SK-N-SH treated with all-trans-retinoic acid at 6 μM for 48 hours (cell line): ENCODE results near the gene COL23A1.

ENCODE experiments used
- CSDC2 ChIP-seq: fragments of 250-450 bp; sonication (Bioruptor Pico); IDR thresholded peaks from 2 replicates; pipeline ENCODE4 v1.5.0; 2020; ENCODE audit warnings: mild to moderate bottlenecking, moderate library complexity
- GLIS3 ChIP-seq: fragments of 250-450 bp; sonication (Bioruptor Pico); IDR thresholded peaks from 2 replicates; pipeline ENCODE4 v1.5.0; 2020; ENCODE audit warnings: mild to moderate bottlenecking, moderate library complexity
- RARB ChIP-seq: fragments of 250-450 bp; sonication (Bioruptor Pico); IDR thresholded peaks from 2 replicates; pipeline ENCODE4 v1.8.0; 2021; ENCODE audit warnings: mild to moderate bottlenecking, moderate library complexity
- TCF4 ChIP-seq: fragments of 250-450 bp; sonication (Bioruptor Pico); IDR thresholded peaks from 2 replicates; pipeline ENCODE4 v1.8.0; 2021; ENCODE audit warnings: mild to moderate bottlenecking, moderate library complexity, borderline replicate concordance
- TOX ChIP-seq: fragments of 250-450 bp; sonication (Bioruptor Pico); IDR thresholded peaks from 2 replicates; pipeline ENCODE4 v1.8.0; 2021; ENCODE audit warnings: mild to moderate bottlenecking, moderate library complexity, borderline replicate concordance
- ZFP3 ChIP-seq: fragments of 250-450 bp; sonication (Bioruptor Pico); IDR thresholded peaks from 2 replicates; pipeline ENCODE4 v1.5.0; 2020; ENCODE audit warnings: mild to moderate bottlenecking, moderate library complexity
- ZFP30 ChIP-seq: fragments of 450-650 bp; formaldehyde crosslinking; IDR thresholded peaks from 2 replicates; pipeline ENCODE4 v1.5.0; 2022; ENCODE audit warnings: mild to moderate bottlenecking, moderate library complexity
- ZNF565 ChIP-seq: fragments of 450-650 bp; formaldehyde crosslinking; conservative IDR thresholded peaks from 2 replicates; pipeline ENCODE4 v1.5.0; 2020; ENCODE audit warnings: low read depth, mild to moderate bottlenecking, moderate library complexity
- TF ChIP-seq, protein P1 (sequence below): fragments of 250-450 bp; sonication (Bioruptor Pico); IDR thresholded peaks from 2 replicates; pipeline ENCODE4 v1.8.0; 2020; ENCODE audit warnings: mild to moderate bottlenecking, moderate library complexity, borderline replicate concordance
- TF ChIP-seq, protein P2 (sequence below): fragments of 250-450 bp; sonication (Bioruptor Pico); IDR thresholded peaks from 2 replicates; pipeline ENCODE4 v1.5.0; 2020; ENCODE audit warnings: mild to moderate bottlenecking, moderate library complexity
- TF ChIP-seq, protein P3 (sequence below): fragments of 250-450 bp; sonication (Bioruptor Pico); IDR thresholded peaks from 2 replicates; pipeline ENCODE4 v1.5.1; 2021; ENCODE audit warnings: mild to moderate bottlenecking, moderate library complexity
- TF ChIP-seq, protein P4 (sequence below): fragments of 250-450 bp; sonication (Bioruptor Pico); IDR thresholded peaks from 2 replicates; pipeline ENCODE4 v1.5.1; 2020; ENCODE audit warnings: low read depth, mild to moderate bottlenecking, moderate library complexity

DNA sequence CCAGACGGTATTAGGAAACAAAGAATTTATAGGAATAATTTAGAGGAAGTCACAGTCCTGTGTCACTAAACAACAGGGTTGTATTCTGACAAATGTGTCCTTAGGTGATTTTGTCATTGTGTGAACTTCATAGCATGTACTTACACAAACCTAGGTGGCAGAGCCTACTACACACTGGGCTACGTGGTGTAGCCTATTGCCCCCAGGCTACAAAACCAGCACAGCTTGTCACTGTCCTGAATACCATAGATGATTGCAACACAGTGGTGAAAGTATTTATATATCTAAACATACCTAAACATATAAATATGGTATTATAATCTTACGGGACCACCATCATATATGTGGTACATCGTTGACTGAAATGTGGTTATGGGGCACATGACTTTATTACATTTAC is 69.3 kb downstream of the COL23A1 start:
- TF ChIP-seq, protein P1, sequence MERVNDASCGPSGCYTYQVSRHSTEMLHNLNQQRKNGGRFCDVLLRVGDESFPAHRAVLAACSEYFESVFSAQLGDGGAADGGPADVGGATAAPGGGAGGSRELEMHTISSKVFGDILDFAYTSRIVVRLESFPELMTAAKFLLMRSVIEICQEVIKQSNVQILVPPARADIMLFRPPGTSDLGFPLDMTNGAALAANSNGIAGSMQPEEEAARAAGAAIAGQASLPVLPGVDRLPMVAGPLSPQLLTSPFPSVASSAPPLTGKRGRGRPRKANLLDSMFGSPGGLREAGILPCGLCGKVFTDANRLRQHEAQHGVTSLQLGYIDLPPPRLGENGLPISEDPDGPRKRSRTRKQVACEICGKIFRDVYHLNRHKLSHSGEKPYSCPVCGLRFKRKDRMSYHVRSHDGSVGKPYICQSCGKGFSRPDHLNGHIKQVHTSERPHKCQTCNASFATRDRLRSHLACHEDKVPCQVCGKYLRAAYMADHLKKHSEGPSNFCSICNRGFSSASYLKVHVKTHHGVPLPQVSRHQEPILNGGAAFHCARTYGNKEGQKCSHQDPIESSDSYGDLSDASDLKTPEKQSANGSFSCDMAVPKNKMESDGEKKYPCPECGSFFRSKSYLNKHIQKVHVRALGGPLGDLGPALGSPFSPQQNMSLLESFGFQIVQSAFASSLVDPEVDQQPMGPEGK (CRISPR knock-in tag) = no peak
- no peak for TF ChIP-seq TCF4 (CRISPR knock-in tag)
- TF ChIP-seq ZFP30 (CRISPR knock-in tag) = no peak
- TF ChIP-seq GLIS3 (CRISPR knock-in tag) = no peak
- TF ChIP-seq RARB (CRISPR knock-in tag) = no peak
- TF ChIP-seq, protein P2, sequence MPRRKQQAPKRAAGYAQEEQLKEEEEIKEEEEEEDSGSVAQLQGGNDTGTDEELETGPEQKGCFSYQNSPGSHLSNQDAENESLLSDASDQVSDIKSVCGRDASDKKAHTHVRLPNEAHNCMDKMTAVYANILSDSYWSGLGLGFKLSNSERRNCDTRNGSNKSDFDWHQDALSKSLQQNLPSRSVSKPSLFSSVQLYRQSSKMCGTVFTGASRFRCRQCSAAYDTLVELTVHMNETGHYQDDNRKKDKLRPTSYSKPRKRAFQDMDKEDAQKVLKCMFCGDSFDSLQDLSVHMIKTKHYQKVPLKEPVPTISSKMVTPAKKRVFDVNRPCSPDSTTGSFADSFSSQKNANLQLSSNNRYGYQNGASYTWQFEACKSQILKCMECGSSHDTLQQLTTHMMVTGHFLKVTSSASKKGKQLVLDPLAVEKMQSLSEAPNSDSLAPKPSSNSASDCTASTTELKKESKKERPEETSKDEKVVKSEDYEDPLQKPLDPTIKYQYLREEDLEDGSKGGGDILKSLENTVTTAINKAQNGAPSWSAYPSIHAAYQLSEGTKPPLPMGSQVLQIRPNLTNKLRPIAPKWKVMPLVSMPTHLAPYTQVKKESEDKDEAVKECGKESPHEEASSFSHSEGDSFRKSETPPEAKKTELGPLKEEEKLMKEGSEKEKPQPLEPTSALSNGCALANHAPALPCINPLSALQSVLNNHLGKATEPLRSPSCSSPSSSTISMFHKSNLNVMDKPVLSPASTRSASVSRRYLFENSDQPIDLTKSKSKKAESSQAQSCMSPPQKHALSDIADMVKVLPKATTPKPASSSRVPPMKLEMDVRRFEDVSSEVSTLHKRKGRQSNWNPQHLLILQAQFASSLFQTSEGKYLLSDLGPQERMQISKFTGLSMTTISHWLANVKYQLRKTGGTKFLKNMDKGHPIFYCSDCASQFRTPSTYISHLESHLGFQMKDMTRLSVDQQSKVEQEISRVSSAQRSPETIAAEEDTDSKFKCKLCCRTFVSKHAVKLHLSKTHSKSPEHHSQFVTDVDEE (CRISPR knock-in tag) = no peak
- TF ChIP-seq, protein P3, sequence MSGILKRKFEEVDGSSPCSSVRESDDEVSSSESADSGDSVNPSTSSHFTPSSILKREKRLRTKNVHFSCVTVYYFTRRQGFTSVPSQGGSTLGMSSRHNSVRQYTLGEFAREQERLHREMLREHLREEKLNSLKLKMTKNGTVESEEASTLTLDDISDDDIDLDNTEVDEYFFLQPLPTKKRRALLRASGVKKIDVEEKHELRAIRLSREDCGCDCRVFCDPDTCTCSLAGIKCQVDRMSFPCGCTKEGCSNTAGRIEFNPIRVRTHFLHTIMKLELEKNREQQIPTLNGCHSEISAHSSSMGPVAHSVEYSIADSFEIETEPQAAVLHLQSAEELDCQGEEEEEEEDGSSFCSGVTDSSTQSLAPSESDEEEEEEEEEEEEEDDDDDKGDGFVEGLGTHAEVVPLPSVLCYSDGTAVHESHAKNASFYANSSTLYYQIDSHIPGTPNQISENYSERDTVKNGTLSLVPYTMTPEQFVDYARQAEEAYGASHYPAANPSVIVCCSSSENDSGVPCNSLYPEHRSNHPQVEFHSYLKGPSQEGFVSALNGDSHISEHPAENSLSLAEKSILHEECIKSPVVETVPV (CRISPR knock-in tag) = no peak
- TF ChIP-seq TOX (CRISPR knock-in tag) = no peak
- TF ChIP-seq ZNF565 (CRISPR knock-in tag) = no peak
- TF ChIP-seq ZFP3 (CRISPR knock-in tag) = no peak
- no peak for TF ChIP-seq CSDC2
- TF ChIP-seq, protein P4, sequence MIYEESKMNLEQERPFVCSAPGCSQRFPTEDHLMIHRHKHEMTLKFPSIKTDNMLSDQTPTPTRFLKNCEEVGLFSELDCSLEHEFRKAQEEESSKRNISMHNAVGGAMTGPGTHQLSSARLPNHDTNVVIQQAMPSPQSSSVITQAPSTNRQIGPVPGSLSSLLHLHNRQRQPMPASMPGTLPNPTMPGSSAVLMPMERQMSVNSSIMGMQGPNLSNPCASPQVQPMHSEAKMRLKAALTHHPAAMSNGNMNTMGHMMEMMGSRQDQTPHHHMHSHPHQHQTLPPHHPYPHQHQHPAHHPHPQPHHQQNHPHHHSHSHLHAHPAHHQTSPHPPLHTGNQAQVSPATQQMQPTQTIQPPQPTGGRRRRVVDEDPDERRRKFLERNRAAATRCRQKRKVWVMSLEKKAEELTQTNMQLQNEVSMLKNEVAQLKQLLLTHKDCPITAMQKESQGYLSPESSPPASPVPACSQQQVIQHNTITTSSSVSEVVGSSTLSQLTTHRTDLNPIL (CRISPR knock-in tag) = no peak
